Lung (tissue), 12 donors: ENCODE measurements around the gene UCHL1. TPM values are rescaled to one million over a fixed set of nuclear protein-coding genes. Genes with fewer than 3 reads are reported as not detected.

Experiments used
- ATAC-seq: fragments of 200-7000 bp; cut with Tn5 transposase; one replicate; pipeline ENCODE4 v1.9.1; 2020; ENCODE audit warnings: moderate number of reproducible peaks; ENCODE audit not compliant: insufficient read depth, low FRiP score
- DNase-seq, 3 donors: peaks; one replicate each; pipeline ENCODE4 v3.0.0-alpha.2; 2013 to 2017
- H3K27ac ChIP-seq, 2 donors: one replicate each; pipeline ENCODE4 v1.5.1; 2013; ENCODE audit warnings: mild to moderate bottlenecking in 2 of 2, moderate library complexity in 2 of 2, control low read depth in 1 of 2, inconsistent platforms in 1 of 2, low read depth in 1 of 2, low read length in 1 of 2
- H3K27me3 ChIP-seq, 3 donors: one replicate each; pipeline ENCODE4 v1.5.1; 2013; ENCODE audit warnings: low read length in 2 of 3; ENCODE audit not compliant: control insufficient read depth in 3 of 3, insufficient read depth in 3 of 3
- H3K36me3 ChIP-seq, 4 donors: one replicate each; pipeline ENCODE4 v1.5.1; 2013; ENCODE audit warnings: low read length in 4 of 4, mild to moderate bottlenecking in 1 of 4, moderate library complexity in 1 of 4; ENCODE audit not compliant: control insufficient read depth in 4 of 4, insufficient read depth in 4 of 4
- H3K4me1 ChIP-seq, 5 donors: one replicate each; pipeline ENCODE4 v1.5.1; 2013; ENCODE audit warnings: low read length in 5 of 5, mild to moderate bottlenecking in 2 of 5, moderate library complexity in 1 of 5; ENCODE audit not compliant: control insufficient read depth in 5 of 5, insufficient read depth in 5 of 5
- H3K4me3 ChIP-seq: one replicate; pipeline ENCODE4 v1.5.1; 2013; ENCODE audit warnings: mild to moderate bottlenecking, control low read depth, moderate library complexity
- H3K9ac ChIP-seq, 2 donors: one replicate each; pipeline ENCODE4 v1.5.1; 2013; ENCODE audit warnings: low read length in 2 of 2, control low read depth in 1 of 2; ENCODE audit not compliant: insufficient read depth in 1 of 2
- H3K9me3 ChIP-seq, 4 donors: one replicate each; pipeline ENCODE4 v1.5.1; 2013; ENCODE audit warnings: low read length in 3 of 4, mild to moderate bottlenecking in 1 of 4, moderate library complexity in 1 of 4; ENCODE audit not compliant: control insufficient read depth in 4 of 4, insufficient read depth in 3 of 4
- CTCF ChIP-seq: IDR thresholded peaks from 2 replicates; pipeline ENCODE4 v1.5.1; 2012; ENCODE audit warnings: mild to moderate bottlenecking; ENCODE audit errors: control extremely low read depth, extremely low read depth
- WGBS, 2 donors: extraction: QIAGEN DNeasy Blood & Tissue Kit; methylation state at CpG; one replicate each; pipeline ENCODE4 v1.1.7; 2013; 5-methylcytosine and 5-hydroxymethylcytosine counted together
- polyA plus RNA-seq, 2 donors: library from polyadenylated mRNA; stranded (reverse); fragments of 200-250 nt; gene quantifications; one replicate each; pipeline ENCODE4 v1.2.1, GENCODE V29; 2013
- total RNA-seq, 2 donors: library from RNA; depleted of rRNA in 1 of 2; stranded (reverse); fragments of >200 nt in 1 of 2; gene quantifications; one replicate each; pipeline ENCODE4 v1.2.1, GENCODE V29; 2014 to 2021
- donor health status: control.
- donor health status: control.
- donor health status: Bipolar disorder and iron deficiency.
- donor health status: healthy.
- donor health status: DM: yes; HTN: yes; CAD: no.

UCHL1 gene
- total and polyA plus RNA-seq, 4 donors = 6.9 to 38.2 (median 13.5) TPM

- DNase-seq = peak; percentile 58 to 76 (median 73)
Measured at GRCh38 chr4:41258783-41259182, 2.1 kb downstream of the UCHL1 start.

GRCh38 chr4:41260116-41260733 is 3.5 kb downstream of the UCHL1 start:
- Histone ChIP-seq H3K27me3 (peaks cover 0 to 29% (median 11%) of the 10 kb centered on the region in 3 donors), H3K4me1 (peaks cover 2 to 16% (median 5%) of the 10 kb centered on the region in 5 donors), H3K9me3 (peaks cover 0 to 7% (median 0%) of the 10 kb centered on the region in 4 donors), H3K4me3 (no peak overlapping the region), H3K27ac (no peak overlapping the region), H3K36me3 (no peaks in the 10 kb centered on the region), H3K9ac (no peak overlapping the region)
- ATAC-seq (no peak), DNase-seq (no peak)
- TF ChIP-seq CTCF = no peak
- WGBS, 2 donors = 90 to 91% methylated on average over 9 of the region's 9 CpGs

More at GRCh38 chr4:41258783-41259182, 2.1 kb downstream of the UCHL1 start:
- WGBS, 2 donors = 65 to 69% methylated on average over 5 of the region's 5 CpGs
- peaks cover 0 to 7% (median 0%) of the 10 kb centered on the region in 4 donors for H3K9me3 ChIP-seq
- no peaks in the 10 kb centered on the region for H3K36me3 ChIP-seq
- TF ChIP-seq CTCF = no peak
- H3K9ac ChIP-seq = no peak overlapping the region
- ATAC-seq = no peak
- H3K27me3 ChIP-seq = peaks cover 0 to 32% (median 11%) of the 10 kb centered on the region in 3 donors
- peaks cover 2 to 14% (median 5%) of the 10 kb centered on the region in 5 donors for H3K4me1 ChIP-seq
- no peak overlapping the region for H3K4me3 ChIP-seq
- H3K27ac ChIP-seq = no peak overlapping the region

GRCh38 chr4:41262198-41262597 is 5.5 kb downstream of the UCHL1 start:
- TF ChIP-seq CTCF = no peak
- Histone ChIP-seq H3K4me3 (no peak overlapping the region), H3K36me3 (no peaks in the 10 kb centered on the region), H3K9me3 (peaks cover 0 to 5% (median 0%) of the 10 kb centered on the region in 4 donors), H3K27ac (no peak overlapping the region), H3K27me3 (peaks cover 0 to 15% (median 0%) of the 10 kb centered on the region in 3 donors), H3K4me1 (peaks cover 2 to 10% (median 5%) of the 10 kb centered on the region in 5 donors), H3K9ac (no peak overlapping the region)
- DNase-seq = no peak
- WGBS, 2 donors = 95 to 97% methylated on average over 6 of the region's 6 CpGs
- ATAC-seq = no peak
